GM12891 (cell line): ENCODE results near the gene WNT16.

Source experiments
- POLR2A ChIP-seq: IDR thresholded peaks from 2 replicates; pipeline ENCODE4 v1.6.1; 2011; ENCODE audit warnings: low read depth, low read length, control low read depth
- POLR2AphosphoS5 ChIP-seq: IDR thresholded peaks from 2 replicates; pipeline ENCODE4 v1.6.1; 2011; ENCODE audit warnings: low read depth, low read length, control low read depth
- SPI1 ChIP-seq: IDR thresholded peaks from 2 replicates; pipeline ENCODE4 v1.6.1; 2011; ENCODE audit warnings: low read depth, low read length, control low read depth
- TAF1 ChIP-seq: IDR thresholded peaks from 2 replicates; pipeline ENCODE4 v1.6.1; 2011; ENCODE audit warnings: low read depth, low read length, control low read depth

- TF ChIP-seq TAF1 (no peak), POLR2A (no peak), POLR2AphosphoS5 (no peak), SPI1 (no peak)
Measured at GRCh38 chr7:121352323-121352722, 23.5 kb downstream of the WNT16 start.
